Progenitor cell of endocrine pancreas (in vitro differentiated cells): Measurements from ENCODE around the gene DCAF8L1. TPM values are rescaled to one million over a fixed set of nuclear protein-coding genes. Genes with fewer than 3 reads are reported as not detected.
"Not testable (repeated sequence)": the region's sequence is repeated elsewhere in the genome, so short reads cannot be mapped to it uniquely, and the experiment has no call there.

Experiments used
- DNase-seq: peaks from one replicate; pipeline ENCODE4 v3.0.0; 2021; ENCODE audit warnings: low spot score; ENCODE audit not compliant: unreplicated experiment
- H3K27ac Mint-ChIP-seq: 2 replicates; pipeline ENCODE4 v1.8.0; 2021; ENCODE audit warnings: mild to moderate bottlenecking, moderate library complexity, mixed read lengths
- H3K27me3 Mint-ChIP-seq: 2 replicates; pipeline ENCODE4 v1.8.0; 2021; ENCODE audit warnings: mixed read lengths
- H3K36me3 Mint-ChIP-seq: 2 replicates; pipeline ENCODE4 v1.8.0; 2022; ENCODE audit warnings: mixed read lengths; ENCODE audit not compliant: insufficient read depth
- H3K4me1 Mint-ChIP-seq: 2 replicates; pipeline ENCODE4 v1.8.0; 2021; ENCODE audit warnings: low read depth, mixed read lengths
- H3K4me3 Mint-ChIP-seq: 2 replicates; pipeline ENCODE4 v1.8.0; 2021; ENCODE audit warnings: low read depth, mild to moderate bottlenecking, moderate library complexity, mixed read lengths
- H3K9me3 Mint-ChIP-seq: 2 replicates; pipeline ENCODE4 v1.8.0; 2021; ENCODE audit warnings: low read depth, mixed read lengths
- CTCF ChIP-seq: fragments of 200-600 bp; sonication (generic); IDR thresholded peaks from one replicate; pipeline ENCODE4 v1.5.0; 2021; ENCODE audit warnings: antibody characterized with exemption, mild to moderate bottlenecking; ENCODE audit not compliant: unreplicated experiment
- total RNA-seq: library from RNA; stranded (reverse); gene quantifications from 2 replicates; pipeline ENCODE4 v1.2.1, GENCODE V29; 2021

Gene DCAF8L1
- total RNA-seq, 1 donor from 2014 or later, result not detected

GRCh38 chrX:27976284-27976683 is 5.0 kb downstream of the DCAF8L1 start:
- Mint-ChIP-seq H3K4me1 (no peaks in the 10 kb centered on the region), H3K4me3 (no peak overlapping the region), H3K27ac (no peak overlapping the region), H3K36me3 (no peaks in the 10 kb centered on the region), H3K9me3 (peaks cover 15% of the 10 kb centered on the region), H3K27me3 (no peaks in the 10 kb centered on the region)
- no peak for TF ChIP-seq CTCF
- DNase-seq, result no peak

GRCh38 chrX:27968878-27969277 is 12.4 kb downstream of the DCAF8L1 start:
- peaks cover 10% of the 10 kb centered on the region for H3K4me1 Mint-ChIP-seq
- no peak overlapping the region for H3K27ac Mint-ChIP-seq
- H3K36me3 Mint-ChIP-seq, result peaks cover 4% of the 10 kb centered on the region
- peaks cover 11% of the 10 kb centered on the region for H3K9me3 Mint-ChIP-seq
- no peak for DNase-seq
- no peak for TF ChIP-seq CTCF
- H3K4me3 Mint-ChIP-seq, result no peak overlapping the region
- no peaks in the 10 kb centered on the region for H3K27me3 Mint-ChIP-seq

GRCh38 chrX:27968352-27968751 is 12.9 kb downstream of the DCAF8L1 start:
- Mint-ChIP-seq H3K4me1 (peaks cover 10% of the 10 kb centered on the region), H3K36me3 (peaks cover 4% of the 10 kb centered on the region), H3K9me3 (peaks cover 11% of the 10 kb centered on the region), H3K27me3 (no peaks in the 10 kb centered on the region), H3K4me3 (no peak overlapping the region), H3K27ac (no peak overlapping the region)
- no peak for DNase-seq
- TF ChIP-seq CTCF, result no peak

- Mint-ChIP-seq H3K36me3 (peaks cover 4% of the 10 kb centered on the region), H3K4me1 (peaks cover 10% of the 10 kb centered on the region), H3K4me3 (no peak overlapping the region), H3K27ac (no peak overlapping the region), H3K27me3 (no peaks in the 10 kb centered on the region), H3K9me3 (peaks cover 18% of the 10 kb centered on the region)
- TF ChIP-seq CTCF, result no peak
- DNase-seq, result no peak
Observed at GRCh38 chrX:27966955-27967354, 14.3 kb downstream of the DCAF8L1 start.

GRCh38 chrX:27966492-27966891 is 14.8 kb downstream of the DCAF8L1 start:
- H3K27me3 Mint-ChIP-seq, result no peaks in the 10 kb centered on the region
- H3K4me3 Mint-ChIP-seq, result no peak overlapping the region
- H3K4me1 Mint-ChIP-seq, result peaks cover 10% of the 10 kb centered on the region
- H3K36me3 Mint-ChIP-seq, result peaks cover 4% of the 10 kb centered on the region
- H3K27ac Mint-ChIP-seq, result no peak overlapping the region
- TF ChIP-seq CTCF, result no peak
- no peak for DNase-seq
- peaks cover 21% of the 10 kb centered on the region for H3K9me3 Mint-ChIP-seq

GRCh38 chrX:27965348-27965747 is 15.9 kb downstream of the DCAF8L1 start:
- H3K4me1 Mint-ChIP-seq, H3K4me3 Mint-ChIP-seq, DNase-seq, H3K36me3 Mint-ChIP-seq, H3K27me3 Mint-ChIP-seq, H3K27ac Mint-ChIP-seq: not testable (repeated sequence)
- peaks cover 27% of the 10 kb centered on the region for H3K9me3 Mint-ChIP-seq
